ENCODE results near the gene SCN2B.

The SCN2B gene

GRCh38 chr11:118175993-118176777 is at the start of gene SCN2B:
SCN2B (minus strand) TSS chr11:118176639; CDS start chr11:118176431, 208 bp downstream.
- no peak for DNase-seq

GRCh38 chr11:118224511-118225188 is 48.2 kb upstream of the SCN2B start, which contains the start of gene JAML:
JAML (minus strand) TSS chr11:118225011; CDS start chr11:118214866, 10,145 bp downstream.
- peak; percentile 16 for DNase-seq

- no peak for DNase-seq
Measured at GRCh38 chr11:118223992-118224391, 47.6 kb upstream of the SCN2B start.

GRCh38 chr11:118223570-118223969 is 47.1 kb upstream of the SCN2B start:
- no peak for DNase-seq

- DNase-seq: no peak
Measured at GRCh38 chr11:118222437-118222836, 46.0 kb upstream of the SCN2B start.

- DNase-seq: no peak
Measured at GRCh38 chr11:118221419-118221818, 45.0 kb upstream of the SCN2B start.

GRCh38 chr11:118219732-118220131 is 43.3 kb upstream of the SCN2B start:
- no peak for DNase-seq

GRCh38 chr11:118219244-118219643 is 42.8 kb upstream of the SCN2B start:
- no peak for DNase-seq

GRCh38 chr11:118217575-118217974 is 41.1 kb upstream of the SCN2B start:
- DNase-seq: no peak

GRCh38 chr11:118216621-118217481 is 40.4 kb upstream of the SCN2B start:
- DNase-seq: no peak

GRCh38 chr11:118215765-118216164 is 39.3 kb upstream of the SCN2B start:
- DNase-seq: no peak

- DNase-seq: no peak
Measured at GRCh38 chr11:118215262-118215661, 38.8 kb upstream of the SCN2B start.

- DNase-seq: peak; percentile 45
Measured at GRCh38 chr11:118214210-118214914, 37.9 kb upstream of the SCN2B start.

GRCh38 chr11:118213781-118214180 is 37.3 kb upstream of the SCN2B start:
- no peak for DNase-seq

GRCh38 chr11:118213201-118213600 is 36.8 kb upstream of the SCN2B start:
- no peak for DNase-seq

- peak; percentile 11 for DNase-seq
Measured at GRCh38 chr11:118212781-118213191, 36.3 kb upstream of the SCN2B start.

- no peak for DNase-seq
Measured at GRCh38 chr11:118212131-118212725, 35.8 kb upstream of the SCN2B start.

- no peak for DNase-seq
Measured at GRCh38 chr11:118211006-118211405, 34.6 kb upstream of the SCN2B start.

- DNase-seq: no peak
Measured at GRCh38 chr11:118210323-118210722, 33.9 kb upstream of the SCN2B start.

GRCh38 chr11:118209033-118209432 is 32.6 kb upstream of the SCN2B start:
- DNase-seq: no peak

- DNase-seq: no peak
Measured at GRCh38 chr11:118207079-118207478, 30.6 kb upstream of the SCN2B start.

GRCh38 chr11:118206391-118207031 is 30.1 kb upstream of the SCN2B start:
- DNase-seq: no peak
